Trophoblast cell (in vitro differentiated cells and primary cell): ENCODE measurements around the gene VPS25.
A peak's percentile ranks its signal among the peaks of the same experiment; 100 is the strongest.

ENCODE experiments used
- DNase-seq, 2 donors: peaks; one replicate each; pipeline ENCODE4 v3.0.0-alpha.2; 2016
- H2AFZ ChIP-seq: 2 replicates; pipeline ENCODE4 v1.6.1; 2013; ENCODE audit warnings: low read length, moderate library complexity, mild to moderate bottlenecking; ENCODE audit not compliant: insufficient read depth, poor library complexity
- H2AK5ac ChIP-seq: 2 replicates; pipeline ENCODE4 v1.6.1; 2013; ENCODE audit warnings: mild to moderate bottlenecking, low read length
- H2BK120ac ChIP-seq: 2 replicates; pipeline ENCODE4 v1.6.1; 2013; ENCODE audit warnings: low read length, mild to moderate bottlenecking, moderate library complexity; ENCODE audit not compliant: insufficient read depth, poor library complexity
- H2BK12ac ChIP-seq: 2 replicates; pipeline ENCODE4 v1.6.1; 2013; ENCODE audit warnings: mild to moderate bottlenecking, low read length, moderate library complexity
- H2BK5ac ChIP-seq: 2 replicates; pipeline ENCODE4 v1.6.1; 2013; ENCODE audit warnings: low read length, low read depth, moderate library complexity, mild to moderate bottlenecking; ENCODE audit not compliant: poor library complexity
- H3K14ac ChIP-seq: 2 replicates; pipeline ENCODE4 v1.6.1; 2013; ENCODE audit warnings: mild to moderate bottlenecking, low read length
- H3K18ac ChIP-seq: 2 replicates; pipeline ENCODE4 v1.6.1; 2013; ENCODE audit warnings: mild to moderate bottlenecking, low read length
- H3K23ac ChIP-seq: 2 replicates; pipeline ENCODE4 v1.6.1; 2013; ENCODE audit warnings: low read length
- H3K27ac ChIP-seq: 2 replicates; pipeline ENCODE4 v1.5.1; 2013; ENCODE audit warnings: low read depth, mild to moderate bottlenecking, inconsistent platforms, low read length, moderate library complexity
- H3K27me3 ChIP-seq: 2 replicates; pipeline ENCODE4 v1.6.1; 2013; ENCODE audit warnings: inconsistent platforms, mild to moderate bottlenecking, low read length, moderate library complexity; ENCODE audit not compliant: insufficient read depth
- H3K36me3 ChIP-seq, 2 experiments: 1 replicate in 1 of 2; 2 replicates in 1 of 2; pipeline ENCODE4 v1.6.1; 2013; ENCODE audit warnings: low read length in 2 of 2, mild to moderate bottlenecking in 2 of 2, moderate library complexity in 1 of 2; ENCODE audit not compliant: insufficient read depth in 2 of 2, control insufficient read depth in 1 of 2
- H3K4ac ChIP-seq: 2 replicates; pipeline ENCODE4 v1.6.1; 2013; ENCODE audit warnings: low read depth, mild to moderate bottlenecking, low read length, moderate library complexity
- H3K4me1 ChIP-seq, 2 experiments: 1 replicate in 1 of 2; 2 replicates in 1 of 2; pipeline ENCODE4 v1.6.1; 2013; ENCODE audit warnings: low read length in 2 of 2, mild to moderate bottlenecking in 2 of 2, moderate library complexity in 1 of 2; ENCODE audit not compliant: insufficient read depth in 2 of 2, control insufficient read depth in 1 of 2
- H3K4me2 ChIP-seq: 2 replicates; pipeline ENCODE4 v1.6.1; 2013; ENCODE audit warnings: inconsistent platforms, mild to moderate bottlenecking, low read length, moderate library complexity
- H3K4me3 ChIP-seq: 2 replicates; pipeline ENCODE4 v1.5.1; 2013; ENCODE audit warnings: mild to moderate bottlenecking, low read depth, low read length, inconsistent platforms
- H3K79me1 ChIP-seq: one replicate; pipeline ENCODE4 v1.6.1; 2013; ENCODE audit warnings: low read length
- H3K79me2 ChIP-seq: 2 replicates; pipeline ENCODE4 v1.6.1; 2013; ENCODE audit warnings: low read length, mild to moderate bottlenecking; ENCODE audit not compliant: control insufficient read depth, insufficient read depth, poor library complexity
- H3K9ac ChIP-seq: 2 replicates; pipeline ENCODE4 v1.6.1; 2013; ENCODE audit warnings: mild to moderate bottlenecking, low read length
- H3K9me3 ChIP-seq: 2 replicates; pipeline ENCODE4 v1.6.1; 2013; ENCODE audit warnings: low read depth, mild to moderate bottlenecking, control low read depth, inconsistent platforms, low read length; ENCODE audit not compliant: insufficient read depth
- H4K12ac ChIP-seq: 2 replicates; pipeline ENCODE4 v1.6.1; 2013; ENCODE audit warnings: low read depth, mild to moderate bottlenecking, low read length, moderate library complexity
- H4K8ac ChIP-seq: 2 replicates; pipeline ENCODE4 v1.6.1; 2013; ENCODE audit warnings: low read depth, mild to moderate bottlenecking, low read length, moderate library complexity
- H4K91ac ChIP-seq: one replicate; pipeline ENCODE4 v1.6.1; 2013; ENCODE audit warnings: low read depth, mild to moderate bottlenecking, low read length, moderate library complexity
- WGBS: extraction: QIAGEN DNeasy Blood & Tissue Kit; methylation state at CpG from one replicate; pipeline ENCODE4 v1.1.7; 2013; ENCODE audit warnings: missing lambda C conversion rate; ENCODE audit not compliant: insufficient read length, insufficient coverage; ENCODE audit errors: extremely low coverage; 5-methylcytosine and 5-hydroxymethylcytosine counted together

VPS25 gene

GRCh38 chr17:42782166-42783061 lies 9.2 kb downstream of the VPS25 start:
- H3K9me3 ChIP-seq, result no peaks in the 10 kb centered on the region
- peaks cover 4% of the 10 kb centered on the region for H3K79me1 ChIP-seq
- no peak overlapping the region for H3K18ac ChIP-seq
- H3K79me2 ChIP-seq, result peaks cover 4% of the 10 kb centered on the region
- no peak overlapping the region for H3K4me3 ChIP-seq
- H3K36me3 ChIP-seq, result peaks cover 16 to 18% of the 10 kb centered on the region in 2 experiments
- no peak overlapping the region for H4K8ac ChIP-seq
- peaks cover 9% of the 10 kb centered on the region for H3K27me3 ChIP-seq
- H3K4ac ChIP-seq, result no peak overlapping the region
- no peak overlapping the region for H2BK5ac ChIP-seq
- no peak overlapping the region for H3K9ac ChIP-seq
- no peak overlapping the region for H4K12ac ChIP-seq
- H2BK120ac ChIP-seq, result no peak overlapping the region
- no peak overlapping the region for H4K91ac ChIP-seq
- no peak overlapping the region for H3K4me2 ChIP-seq
- peaks cover 24 to 29% of the 10 kb centered on the region in 2 experiments for H3K4me1 ChIP-seq
- H2AFZ ChIP-seq, result no peak overlapping the region
- peak overlapping the region; percentile 1 for H2AK5ac ChIP-seq
- no CpG with 5 or more reads among the region's 29 CpGs for WGBS
- H3K14ac ChIP-seq, result no peak overlapping the region
- no peak overlapping the region for H3K23ac ChIP-seq
- no peak overlapping the region for H2BK12ac ChIP-seq
- no peak for DNase-seq
- no peak overlapping the region for H3K27ac ChIP-seq

DNA sequence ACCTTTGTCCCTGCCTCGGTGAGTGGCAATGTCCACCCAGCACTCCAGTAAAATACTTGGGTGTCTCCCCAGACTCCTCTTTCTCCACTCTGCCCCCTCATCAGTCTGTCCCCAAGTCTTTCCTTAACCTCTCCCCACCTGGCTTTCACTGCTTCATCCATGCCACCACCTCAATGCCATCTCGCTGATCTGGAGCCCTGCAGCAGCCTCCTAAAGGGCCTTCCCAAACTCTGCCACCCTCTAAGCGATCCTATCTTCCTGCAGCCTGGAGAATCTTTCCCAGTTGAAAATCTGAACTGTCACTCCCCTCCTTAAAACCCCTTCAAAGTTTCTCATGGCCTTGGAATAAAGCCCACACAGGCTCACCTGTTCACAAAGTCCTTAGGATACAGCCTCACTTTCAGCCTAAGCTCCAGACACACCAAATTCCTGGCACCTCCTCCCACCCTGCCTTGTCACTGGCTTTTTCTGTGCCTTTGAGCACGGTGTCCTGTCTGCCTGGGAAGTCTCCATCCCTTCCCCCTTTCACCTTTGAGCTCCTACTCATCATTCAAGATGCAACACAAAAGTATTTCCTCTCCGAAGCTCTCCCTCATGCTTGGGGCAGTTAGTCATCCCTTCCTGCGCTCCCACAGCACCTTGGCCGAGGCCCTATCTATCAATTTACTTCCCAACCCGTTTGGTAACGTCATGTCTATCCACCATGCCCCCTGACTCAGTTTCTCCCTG lies 10.0 kb downstream of the VPS25 start:
- DNase-seq, result peak; percentile 74 to 82
- H3K9me3 ChIP-seq, result no peaks in the 10 kb centered on the region
- no CpG with 5 or more reads among the region's 9 CpGs for WGBS

DNA sequence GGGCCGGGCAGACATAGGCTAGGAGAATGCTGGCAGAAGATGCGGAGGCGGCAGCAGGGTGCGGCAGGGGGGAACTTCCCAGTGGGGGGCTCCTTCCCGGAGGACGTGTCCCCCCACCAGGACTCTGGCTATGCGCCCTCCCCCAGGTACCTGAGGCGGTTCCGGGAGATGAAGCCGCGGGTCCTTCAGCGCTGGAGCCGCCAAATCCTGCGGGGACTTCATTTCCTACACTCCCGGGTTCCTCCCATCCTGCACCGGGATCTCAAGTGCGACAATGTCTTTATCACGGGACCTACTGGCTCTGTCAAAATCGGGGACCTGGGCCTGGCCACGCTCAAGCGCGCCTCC lies 10.5 kb downstream of the VPS25 start:
- Histone ChIP-seq H3K36me3 (peaks cover 7% of the 10 kb centered on the region in 2 experiments), H4K91ac (peak overlapping the region; percentile 20), H3K79me1 (peaks cover 4% of the 10 kb centered on the region), H2BK12ac (peak overlapping the region; percentile 46), H3K4me2 (no peak overlapping the region), H3K4me3 (no peak overlapping the region), H3K9me3 (no peaks in the 10 kb centered on the region), H3K79me2 (peaks cover 4% of the 10 kb centered on the region), H3K27me3 (peaks cover 9% of the 10 kb centered on the region), H3K18ac (no peak overlapping the region), H3K27ac (no peak overlapping the region), H4K12ac (peak overlapping the region; percentile 2), H3K4ac (no peak overlapping the region), H3K23ac (no peak overlapping the region), H2AK5ac (peak overlapping the region; percentile 40), H2BK120ac (peak overlapping the region; percentile 24), H3K4me1 (peaks cover 24 to 29% of the 10 kb centered on the region in 2 experiments), H3K9ac (no peak overlapping the region), H4K8ac (no peak overlapping the region), H3K14ac (no peak overlapping the region), H2BK5ac (peak overlapping the region; percentile 10), H2AFZ (no peak overlapping the region)
- no peak for DNase-seq
- WGBS, result no CpG with 5 or more reads among the region's 22 CpGs

More for the DNA sequence above, 10.0 kb downstream of the VPS25 start:
- Histone ChIP-seq H3K4me2 (peak overlapping the region; percentile 28), H2BK12ac (no peak overlapping the region), H3K14ac (no peak overlapping the region), H3K4me1 (peaks cover 24 to 29% of the 10 kb centered on the region in 2 experiments), H3K23ac (no peak overlapping the region), H3K4ac (no peak overlapping the region), H3K79me1 (peaks cover 4% of the 10 kb centered on the region), H2AFZ (no peak overlapping the region), H3K27ac (no peak overlapping the region), H2BK120ac (no peak overlapping the region), H2AK5ac (no peak overlapping the region), H4K91ac (peak overlapping the region; percentile 20), H2BK5ac (no peak overlapping the region), H3K79me2 (peaks cover 4% of the 10 kb centered on the region), H3K18ac (no peak overlapping the region), H3K9ac (no peak overlapping the region), H3K36me3 (peaks cover 11 to 12% of the 10 kb centered on the region in 2 experiments), H4K12ac (no peak overlapping the region), H4K8ac (no peak overlapping the region), H3K27me3 (peaks cover 9% of the 10 kb centered on the region), H3K4me3 (no peak overlapping the region)

DNA sequence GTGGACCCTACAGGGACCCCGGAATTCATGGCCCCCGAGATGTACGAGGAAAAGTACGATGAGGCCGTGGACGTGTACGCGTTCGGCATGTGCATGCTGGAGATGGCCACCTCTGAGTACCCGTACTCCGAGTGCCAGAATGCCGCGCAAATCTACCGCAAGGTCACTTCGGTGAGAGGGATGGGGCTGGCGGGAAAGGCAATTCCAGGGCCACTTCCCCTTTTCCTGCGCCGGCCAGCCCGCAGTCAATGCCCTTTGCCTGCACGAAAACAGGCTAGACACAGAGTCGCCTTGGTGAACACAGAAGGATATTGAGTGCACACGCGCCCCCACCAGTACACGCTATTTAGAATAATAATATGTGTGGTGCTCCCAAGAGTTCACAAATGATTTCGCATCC lies 11.2 kb downstream of the VPS25 start:
- Histone ChIP-seq H3K27me3 (peaks cover 9% of the 10 kb centered on the region), H3K9ac (no peak overlapping the region), H3K4me3 (no peak overlapping the region), H3K14ac (no peak overlapping the region), H2BK120ac (peak overlapping the region; percentile 24), H3K79me2 (peaks cover 4% of the 10 kb centered on the region), H3K4ac (no peak overlapping the region), H4K91ac (no peak overlapping the region), H2AFZ (no peak overlapping the region), H3K18ac (no peak overlapping the region), H3K79me1 (peaks cover 4% of the 10 kb centered on the region), H3K36me3 (peaks cover under 1% of the 10 kb centered on the region in 2 experiments), H3K4me2 (no peak overlapping the region), H2BK12ac (peak overlapping the region; percentile 46), H2BK5ac (no peak overlapping the region), H3K4me1 (peaks cover 24 to 29% of the 10 kb centered on the region in 2 experiments), H3K9me3 (no peaks in the 10 kb centered on the region), H3K23ac (no peak overlapping the region), H4K8ac (no peak overlapping the region), H2AK5ac (peak overlapping the region; percentile 40), H3K27ac (no peak overlapping the region), H4K12ac (no peak overlapping the region)
- DNase-seq, result no peak
- no CpG with 5 or more reads among the region's 25 CpGs for WGBS
